B cell (primary cell): Measurements from ENCODE around the gene CLCN5.

Source experiments
- CTCF ChIP-seq: fragments of 200-600 bp; IDR thresholded peaks from one replicate; pipeline ENCODE4 v1.8.0; 2022; ENCODE audit warnings: antibody characterized with exemption, mild to moderate bottlenecking
- EZH2 ChIP-seq: IDR thresholded peaks from 2 replicates; pipeline ENCODE4 v1.6.1; 2012; ENCODE audit warnings: borderline replicate concordance, low read depth, mild to moderate bottlenecking, moderate library complexity, low read length; ENCODE audit not compliant: insufficient read depth, poor library complexity, severe bottlenecking

GRCh38 chrX:50003467-50003866, 81.1 kb downstream of the CLCN5 start:
- TF ChIP-seq CTCF (no peak), EZH2 (no peak)
